Measurements from ENCODE around the gene FOXL1.

DNA sequence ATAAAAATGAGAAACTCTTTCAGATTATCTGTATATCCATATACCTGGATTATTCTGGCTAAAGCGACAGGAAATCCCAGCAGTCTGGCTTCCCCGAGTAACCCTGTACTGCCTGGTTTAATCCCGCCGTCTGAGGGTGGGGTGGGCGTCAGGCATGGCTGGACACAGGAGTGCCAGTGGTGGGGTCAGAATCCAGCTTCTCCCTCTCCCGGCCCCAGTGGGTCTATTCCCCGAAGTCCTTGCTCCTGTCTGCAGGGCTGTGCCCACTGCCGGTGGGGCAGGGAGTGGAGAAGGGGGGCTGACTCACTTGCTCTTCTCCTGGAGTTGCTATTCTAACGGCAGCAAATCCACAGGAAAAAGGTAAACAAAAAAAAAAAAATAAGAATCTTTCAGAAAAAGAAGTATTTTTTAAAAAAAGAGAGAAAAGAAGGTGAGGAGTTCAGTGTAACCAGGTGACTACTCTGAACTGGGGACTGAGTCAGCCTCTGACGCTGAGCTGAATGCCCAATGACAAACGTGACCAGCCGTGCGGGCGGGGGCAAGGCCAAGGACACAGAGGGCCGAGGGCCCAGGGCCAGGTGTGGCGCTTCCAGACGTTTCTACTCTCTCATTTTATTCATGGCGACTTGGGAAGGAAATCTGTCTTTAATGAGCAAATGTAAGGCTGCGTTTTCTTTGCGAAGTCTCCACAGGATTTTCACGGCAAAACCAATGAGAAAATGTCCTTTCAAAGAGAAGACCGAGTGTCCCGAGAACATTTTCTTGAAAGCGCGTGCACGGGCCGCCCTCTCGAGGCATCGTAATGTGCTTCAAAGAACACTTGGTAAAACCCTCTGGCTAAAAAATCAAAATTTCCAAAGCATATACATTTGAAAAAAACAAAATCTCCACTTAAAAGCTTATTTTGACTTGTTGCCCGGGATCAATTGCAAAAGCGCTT, 47.8 kb upstream of the FOXL1 start:
- TF ChIP-seq, protein P1, sequence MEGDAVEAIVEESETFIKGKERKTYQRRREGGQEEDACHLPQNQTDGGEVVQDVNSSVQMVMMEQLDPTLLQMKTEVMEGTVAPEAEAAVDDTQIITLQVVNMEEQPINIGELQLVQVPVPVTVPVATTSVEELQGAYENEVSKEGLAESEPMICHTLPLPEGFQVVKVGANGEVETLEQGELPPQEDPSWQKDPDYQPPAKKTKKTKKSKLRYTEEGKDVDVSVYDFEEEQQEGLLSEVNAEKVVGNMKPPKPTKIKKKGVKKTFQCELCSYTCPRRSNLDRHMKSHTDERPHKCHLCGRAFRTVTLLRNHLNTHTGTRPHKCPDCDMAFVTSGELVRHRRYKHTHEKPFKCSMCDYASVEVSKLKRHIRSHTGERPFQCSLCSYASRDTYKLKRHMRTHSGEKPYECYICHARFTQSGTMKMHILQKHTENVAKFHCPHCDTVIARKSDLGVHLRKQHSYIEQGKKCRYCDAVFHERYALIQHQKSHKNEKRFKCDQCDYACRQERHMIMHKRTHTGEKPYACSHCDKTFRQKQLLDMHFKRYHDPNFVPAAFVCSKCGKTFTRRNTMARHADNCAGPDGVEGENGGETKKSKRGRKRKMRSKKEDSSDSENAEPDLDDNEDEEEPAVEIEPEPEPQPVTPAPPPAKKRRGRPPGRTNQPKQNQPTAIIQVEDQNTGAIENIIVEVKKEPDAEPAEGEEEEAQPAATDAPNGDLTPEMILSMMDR (conservative IDR thresholded peaks at IDR 0.05; ENCODE audit: low read depth, low read length) = no peak
- no peak for TF ChIP-seq EZH2 (IDR thresholded peaks at IDR 0.05; ENCODE audit: borderline replicate concordance, low read depth, low read length, poor library complexity, severe bottlenecking)
